Hepatocyte (in vitro differentiated cells): ENCODE measurements around the gene EXOC3. TPM values are rescaled to one million over a fixed set of nuclear protein-coding genes. Genes with fewer than 3 reads are reported as not detected.

ENCODE experiments used
- DNase-seq: peaks from one replicate; pipeline ENCODE4 v3.0.0-alpha.2; 2016; ENCODE audit warnings: low spot score
- H2AFZ ChIP-seq: fragments of 200-600 bp; sonication (generic); 2 replicates; pipeline ENCODE4 v1.6.0; 2016; ENCODE audit warnings: antibody characterized with exemption, mild to moderate bottlenecking
- H3K27ac ChIP-seq: fragments of 200-600 bp; sonication (generic); 2 replicates; pipeline ENCODE4 v1.5.1; 2016; ENCODE audit warnings: mild to moderate bottlenecking
- H3K27me3 ChIP-seq: fragments of 200-600 bp; sonication (generic); 2 replicates; pipeline ENCODE4 v1.6.1; 2016
- H3K36me3 ChIP-seq: fragments of 200-600 bp; sonication (generic); replicated peaks from 2 replicates; pipeline ENCODE4 v1.5.1; 2016; ENCODE audit warnings: low read depth; ENCODE audit not compliant: insufficient read depth
- H3K4me1 ChIP-seq: fragments of 200-600 bp; sonication (generic); 2 replicates; pipeline ENCODE4 v1.5.1; 2016; ENCODE audit warnings: mild to moderate bottlenecking, moderate library complexity; ENCODE audit not compliant: insufficient read depth
- H3K4me2 ChIP-seq: fragments of 200-600 bp; sonication (generic); 2 replicates; pipeline ENCODE4 v1.6.0; 2016
- H3K4me3 ChIP-seq: fragments of 200-600 bp; sonication (generic); 2 replicates; pipeline ENCODE4 v1.5.1; 2016; ENCODE audit warnings: mild to moderate bottlenecking
- H3K79me2 ChIP-seq: fragments of 200-600 bp; sonication (generic); 2 replicates; pipeline ENCODE4 v1.6.0; 2017; ENCODE audit warnings: mild to moderate bottlenecking
- H3K9me2 ChIP-seq: fragments of 200-600 bp; sonication (generic); replicated peaks from 2 replicates; pipeline ENCODE4 v1.6.0; 2017; ENCODE audit warnings: mild to moderate bottlenecking; ENCODE audit not compliant: insufficient read depth
- H3K9me3 ChIP-seq: fragments of 200-600 bp; sonication (generic); 2 replicates; pipeline ENCODE4 v1.5.1; 2016; ENCODE audit warnings: low read depth, mild to moderate bottlenecking
- H4K20me1 ChIP-seq: fragments of 200-600 bp; sonication (generic); 2 replicates; pipeline ENCODE4 v1.6.0; 2016; ENCODE audit warnings: mild to moderate bottlenecking; ENCODE audit not compliant: insufficient read depth, poor library complexity, severe bottlenecking
- CTCF ChIP-seq: fragments of 200-600 bp; sonication (generic); IDR thresholded peaks from 2 replicates; pipeline ENCODE4 v1.5.1; 2016; ENCODE audit warnings: antibody characterized with exemption, mild to moderate bottlenecking; ENCODE audit not compliant: poor library complexity
- EZH2 ChIP-seq: fragments of 200-600 bp; sonication (generic); IDR thresholded peaks from 2 replicates; pipeline ENCODE4 v1.6.1; 2016; ENCODE audit warnings: antibody characterized with exemption, mild to moderate bottlenecking, borderline replicate concordance
- EZH2phosphoT487 ChIP-seq: fragments of 200-600 bp; sonication (generic); IDR thresholded peaks from one replicate; pipeline ENCODE4 v1.6.1; 2018; ENCODE audit warnings: antibody characterized with exemption, mild to moderate bottlenecking, low read depth, moderate library complexity; ENCODE audit not compliant: unreplicated experiment, severe bottlenecking
- WGBS: methylation state at CpG from one replicate; pipeline ENCODE4 v1.1.6; 2016; ENCODE audit warnings: low lambda C conversion rate; ENCODE audit errors: missing lambda C conversion rate; 5-methylcytosine and 5-hydroxymethylcytosine counted together
- polyA plus RNA-seq: library from polyadenylated mRNA; unstranded; fragments of >200 nt; fragmentation: Nextera tagmentation; extraction: Ambion mirVana; gene quantifications from 2 replicates; pipeline ENCODE4 v1.2.1, GENCODE V29; 2016
- total RNA-seq: library from RNA; depleted of rRNA; stranded (reverse); fragments of >200 nt; gene quantifications from 2 replicates; pipeline ENCODE4 v1.2.3, GENCODE V29; 2014

Gene EXOC3
- total and polyA plus RNA-seq, 2 experiments from 2014 or later: 36.1 to 38.3 TPM

- TF ChIP-seq EZH2phosphoT487 (no peak), CTCF (no peak), EZH2 (no peak)
- H3K27me3 ChIP-seq: no peaks in the 10 kb centered on the region
- no peak overlapping the region for H2AFZ ChIP-seq
- H3K36me3 ChIP-seq: no peaks in the 10 kb centered on the region
- no peaks in the 10 kb centered on the region for H3K9me2 ChIP-seq
- WGBS: 84% methylated on average over 14 of the region's 14 CpGs
- H3K4me2 ChIP-seq: no peak overlapping the region
- no peaks in the 10 kb centered on the region for H3K9me3 ChIP-seq
- H3K4me3 ChIP-seq: no peak overlapping the region
- H4K20me1 ChIP-seq: peaks cover 5% of the 10 kb centered on the region
- peaks cover 7% of the 10 kb centered on the region for H3K4me1 ChIP-seq
- peaks cover 29% of the 10 kb centered on the region for H3K79me2 ChIP-seq
- no peak for DNase-seq
- H3K27ac ChIP-seq: no peak overlapping the region
Measured at GRCh38 chr5:439636-440035, 3.3 kb upstream of the EXOC3 start.

GRCh38 chr5:440401-441201 is 2.4 kb upstream of the EXOC3 start:
- Histone ChIP-seq H3K27me3 (no peaks in the 10 kb centered on the region), H4K20me1 (peaks cover 5% of the 10 kb centered on the region), H3K79me2 (peaks cover 36% of the 10 kb centered on the region), H3K9me2 (no peaks in the 10 kb centered on the region), H3K9me3 (no peaks in the 10 kb centered on the region), H3K4me1 (peaks cover 7% of the 10 kb centered on the region), H2AFZ (no peak overlapping the region), H3K4me2 (no peak overlapping the region), H3K4me3 (no peak overlapping the region), H3K36me3 (no peaks in the 10 kb centered on the region), H3K27ac (no peak overlapping the region)
- TF ChIP-seq EZH2phosphoT487 (no peak), CTCF (no peak), EZH2 (no peak)
- DNase-seq: no peak
- WGBS: 89% methylated on average over 18 of the region's 18 CpGs

GRCh38 chr5:441996-442334 is 1.0 kb upstream of the EXOC3 start:
- Histone ChIP-seq H2AFZ (peak overlapping the region; percentile 98), H3K27me3 (no peaks in the 10 kb centered on the region), H3K4me3 (peak overlapping the region; percentile 98), H3K9me2 (no peaks in the 10 kb centered on the region), H3K4me2 (peak overlapping the region; percentile 99), H4K20me1 (peaks cover 5% of the 10 kb centered on the region), H3K36me3 (no peaks in the 10 kb centered on the region), H3K4me1 (peaks cover 7% of the 10 kb centered on the region), H3K79me2 (peaks cover 40% of the 10 kb centered on the region), H3K9me3 (no peaks in the 10 kb centered on the region), H3K27ac (peak overlapping the region; percentile 96)
- 93% methylated on average over 5 of the region's 5 CpGs for WGBS
- no peak for DNase-seq
- TF ChIP-seq EZH2phosphoT487 (no peak), CTCF (no peak), EZH2 (no peak)
